HG03457 (cell line): Measurements from ENCODE around the gene BLMH.
"Not testable (repeated sequence)": the region's sequence is repeated elsewhere in the genome, so short reads cannot be mapped to it uniquely, and the experiment has no call there.

Source experiments
- ATAC-seq: cut with Tn5 transposase; IDR thresholded peaks from one replicate; pipeline ENCODE4 v1.9.1; 2021; ENCODE audit warnings: moderate number of reproducible peaks; ENCODE audit not compliant: unreplicated experiment

The BLMH gene

GRCh38 chr17:30209930-30210329 lies 81.8 kb downstream of the BLMH start:
- ATAC-seq, result no peak

- ATAC-seq, result no peak
Measured at GRCh38 chr17:30208214-30208613, 83.5 kb downstream of the BLMH start.

- no peak for ATAC-seq
Measured at GRCh38 chr17:30207655-30208054, 84.1 kb downstream of the BLMH start.

- ATAC-seq, result no peak
Measured at GRCh38 chr17:30203471-30203981, 88.2 kb downstream of the BLMH start.

- ATAC-seq, result not testable (repeated sequence)
Measured at GRCh38 chr17:30200656-30201055, 91.1 kb downstream of the BLMH start.

- no peak for ATAC-seq
Measured at GRCh38 chr17:30200106-30200505, 91.6 kb downstream of the BLMH start.

GRCh38 chr17:30199600-30199999 lies 92.1 kb downstream of the BLMH start:
- no peak for ATAC-seq
